Stimulated activated CD8-positive, alpha-beta memory T cell treated with anti-CD3 and anti-CD28 coated beads, Interleukin-7, amount 100 ng/mL, for 24 hours (primary cell): ENCODE data around the gene CAMK2N1.

ENCODE experiments used
- DNase-seq: peaks from one replicate; pipeline ENCODE4 v3.0.0-alpha.2; 2020; ENCODE audit warnings: low read depth

The CAMK2N1 gene

DNA sequence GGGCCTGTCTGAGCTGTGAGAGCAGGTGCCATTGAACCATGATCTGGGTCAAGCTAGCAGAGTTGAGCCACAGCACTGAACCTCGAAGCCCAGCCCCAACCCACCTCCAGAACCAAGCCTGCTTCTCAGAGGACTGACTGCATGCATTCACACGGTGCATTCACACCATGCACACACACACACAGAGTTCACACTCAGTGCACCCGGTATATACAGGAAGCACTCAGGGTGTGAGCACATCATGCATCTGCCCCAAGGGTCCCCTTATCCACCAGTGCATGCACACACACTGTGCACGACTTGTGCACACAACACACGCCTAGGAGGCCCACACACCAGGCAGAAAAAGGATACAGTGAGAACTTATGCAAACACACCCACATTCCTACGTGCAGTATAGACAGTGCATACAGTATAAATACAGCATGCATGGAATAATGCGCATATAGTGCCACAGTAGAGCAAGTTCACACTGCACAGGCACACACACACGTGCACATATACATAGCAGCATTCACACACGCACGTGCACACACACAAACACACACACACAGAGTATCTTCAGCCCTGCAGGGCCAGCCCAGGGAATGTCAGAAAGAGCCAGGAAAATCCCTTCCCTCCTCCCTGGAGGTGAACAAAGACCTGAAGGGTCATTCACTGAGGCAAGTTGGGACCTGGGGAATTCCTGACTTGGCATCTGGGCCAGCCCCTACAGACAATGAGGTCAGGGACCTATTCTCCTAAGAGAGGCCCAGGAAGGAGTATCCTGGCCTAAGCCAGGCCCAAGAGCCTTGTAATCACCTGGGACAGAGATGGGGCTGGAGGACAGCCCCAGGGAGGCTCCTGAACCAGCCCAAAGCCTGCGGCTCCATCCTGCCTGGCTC, 42.1 kb downstream of the CAMK2N1 start:
- no peak for DNase-seq

DNA sequence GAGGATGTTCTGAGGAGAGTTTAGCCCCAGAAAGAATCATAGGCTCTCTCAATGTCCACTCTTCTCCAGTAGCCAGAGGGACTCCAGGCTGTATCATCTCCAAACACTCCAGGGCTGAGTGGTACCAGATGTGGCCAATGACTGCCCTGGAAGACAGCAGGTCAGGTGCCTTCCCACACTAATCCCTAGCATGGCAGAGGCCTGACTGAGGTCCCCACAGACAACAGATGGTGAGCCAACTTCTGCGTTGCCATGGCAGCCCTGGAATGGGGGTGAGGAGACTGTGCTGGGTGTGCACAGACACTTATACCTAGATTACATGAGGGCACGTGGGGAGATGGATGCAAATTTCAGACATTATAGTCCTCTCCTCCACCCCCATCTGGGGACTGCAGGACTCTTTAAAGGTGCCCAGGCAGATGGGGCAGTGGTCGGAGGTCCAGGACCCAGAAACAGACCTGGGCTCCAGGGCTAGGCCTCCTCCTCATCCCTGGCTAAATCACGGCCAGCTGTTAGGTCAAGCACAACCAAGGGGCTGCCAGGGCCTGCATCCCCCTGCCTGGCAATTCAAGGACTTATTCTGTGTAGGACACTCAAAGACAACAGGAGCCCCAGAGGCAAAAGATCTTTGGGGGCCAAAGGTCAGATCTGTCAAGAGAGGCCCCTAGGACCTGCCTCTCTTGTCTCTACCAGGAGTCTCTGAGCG, 42.9 kb downstream of the CAMK2N1 start:
- no peak for DNase-seq

DNA sequence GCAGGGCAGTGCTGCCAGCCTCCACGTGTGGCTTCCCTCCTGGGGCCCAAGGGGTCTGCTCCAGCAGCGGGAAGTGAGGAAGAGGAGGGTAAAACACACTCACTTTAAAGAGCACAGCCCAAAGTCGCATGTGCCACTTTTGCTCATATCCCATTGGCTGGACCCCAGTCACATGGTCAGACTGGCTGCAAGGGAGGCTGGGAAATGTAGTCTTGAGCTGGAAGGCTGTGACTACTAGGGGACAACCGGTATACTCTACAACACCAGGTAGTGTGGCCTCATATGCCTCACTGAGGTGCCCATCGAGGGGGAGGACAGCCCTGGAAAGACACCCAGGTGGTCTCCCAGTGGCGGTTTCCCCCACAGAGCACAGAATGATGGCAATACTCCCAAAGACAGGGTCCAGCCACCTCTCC, 45.2 kb downstream of the CAMK2N1 start:
- no peak for DNase-seq

DNA sequence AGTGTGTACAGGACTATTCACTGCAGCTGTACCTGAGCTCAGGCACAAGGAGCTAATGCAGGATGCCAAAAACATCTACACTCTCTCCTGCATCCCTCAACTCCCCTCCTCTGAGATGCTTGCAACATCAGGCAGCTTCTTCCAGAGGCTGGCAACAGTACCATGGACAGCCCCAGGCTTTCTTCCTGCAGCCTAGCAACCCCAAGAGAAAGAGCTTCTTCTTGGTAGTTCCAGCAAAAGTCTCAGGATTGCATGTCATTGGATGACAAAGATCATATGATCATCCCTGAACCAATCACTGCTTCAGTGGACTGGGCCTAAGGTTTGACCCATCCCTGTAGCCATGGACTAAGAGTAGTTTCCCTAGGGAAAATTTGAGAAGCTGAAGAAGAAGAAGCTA, 46.7 kb downstream of the CAMK2N1 start:
- no peak for DNase-seq

DNA sequence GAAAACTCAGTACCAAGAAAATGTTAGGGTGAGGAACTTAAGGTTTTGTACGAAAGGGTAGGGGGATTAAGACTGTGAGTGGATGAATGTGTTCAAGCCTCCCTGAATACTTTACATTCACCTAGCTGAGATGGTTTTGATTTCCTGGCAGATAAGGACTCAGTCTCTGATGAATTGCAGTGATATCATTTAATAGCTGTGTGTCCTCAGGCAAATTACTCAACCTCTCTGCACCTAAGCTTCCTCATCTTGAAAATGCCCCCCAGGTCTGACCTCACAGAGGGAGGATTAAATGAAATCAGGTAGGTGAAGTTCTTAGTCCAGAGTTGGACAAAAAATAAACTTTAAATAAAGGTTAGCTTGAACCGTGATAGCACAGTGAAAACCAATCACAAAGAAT, 48.4 kb downstream of the CAMK2N1 start:
- DNase-seq = no peak

DNA sequence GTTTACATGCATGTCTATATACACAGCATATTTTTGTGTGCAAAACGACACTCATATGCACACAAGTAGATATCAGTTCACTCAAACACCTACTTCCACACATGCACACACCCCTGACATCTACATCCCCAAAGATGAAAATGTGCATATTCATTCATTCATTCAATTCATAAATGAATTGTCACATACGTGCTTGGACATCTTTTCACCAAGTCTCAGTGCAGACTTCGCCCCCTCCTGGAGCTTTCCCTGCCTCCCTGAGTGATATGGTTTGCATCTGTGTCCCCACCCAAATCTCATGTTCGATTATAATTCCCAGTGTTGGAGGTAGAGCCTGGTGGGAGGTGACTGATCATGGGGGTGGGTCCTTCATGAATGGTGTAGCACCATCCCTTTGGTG, 53.1 kb downstream of the CAMK2N1 start:
- DNase-seq = no peak
